Right renal cortex interstitium (tissue), 3 donors: Measurements from ENCODE around the gene PGBD5. TPM values are rescaled to one million over a fixed set of nuclear protein-coding genes. Genes with fewer than 3 reads are reported as not detected.

Experiments
- DNase-seq, 3 donors: peaks; one replicate each; pipeline ENCODE4 v3.0.0-alpha.2; 2013; ENCODE audit warnings: low read depth in 3 of 3, low spot score in 2 of 3
- polyA plus RNA-seq, 3 donors: library from polyadenylated mRNA; unstranded; fragments of 120-200 nt; gene quantifications; one replicate each; pipeline ENCODE4 v1.2.1, GENCODE V29; 2013; ENCODE audit not compliant: insufficient read length in 3 of 3

PGBD5 gene
- polyA plus RNA-seq, 3 donors: 6.0 to 7.2 (median 6.5) TPM

- DNase-seq: no peak
Measured at GRCh38 chr1:230328342-230329015, 97.7 kb downstream of the PGBD5 start.

GRCh38 chr1:230327892-230328284 lies 98.2 kb downstream of the PGBD5 start:
- DNase-seq: no peak

GRCh38 chr1:230326971-230327891 lies 98.9 kb downstream of the PGBD5 start:
- DNase-seq: no peak

- DNase-seq: no peak
Measured at GRCh38 chr1:230323686-230324085, 102.4 kb downstream of the PGBD5 start.

- DNase-seq: no peak
Measured at GRCh38 chr1:230322967-230323547, 103.1 kb downstream of the PGBD5 start.

- DNase-seq: no peak
Measured at GRCh38 chr1:230322421-230322756, 103.7 kb downstream of the PGBD5 start.

GRCh38 chr1:230321741-230322420 lies 104.3 kb downstream of the PGBD5 start:
- no peak for DNase-seq

GRCh38 chr1:230321341-230321740 lies 104.8 kb downstream of the PGBD5 start:
- no peak for DNase-seq

GRCh38 chr1:230320804-230321203 lies 105.3 kb downstream of the PGBD5 start:
- no peak for DNase-seq

- DNase-seq: no peak
Measured at GRCh38 chr1:230319014-230319747, 107.0 kb downstream of the PGBD5 start.

- no peak for DNase-seq
Measured at GRCh38 chr1:230317823-230318819, 108.0 kb downstream of the PGBD5 start.

GRCh38 chr1:230316864-230317745 lies 109.0 kb downstream of the PGBD5 start:
- no peak for DNase-seq

GRCh38 chr1:230315099-230315498 lies 111.0 kb downstream of the PGBD5 start:
- DNase-seq: no peak

- no peak for DNase-seq
Measured at GRCh38 chr1:230314142-230314470, 112.0 kb downstream of the PGBD5 start.

GRCh38 chr1:230313453-230314141 lies 112.5 kb downstream of the PGBD5 start:
- no peak for DNase-seq

- no peak for DNase-seq
Measured at GRCh38 chr1:230312676-230313075, 113.5 kb downstream of the PGBD5 start.

GRCh38 chr1:230310381-230311163 lies 115.6 kb downstream of the PGBD5 start:
- peak; percentile 37 to 63 (median 56) for DNase-seq
